Measurements from ENCODE around the gene CERS1.

The CERS1 gene

GRCh38 chr19:18848878-18849661 is 46.9 kb downstream of the CERS1 start:
- Histone ChIP-seq H3K4me1 (ENCODE audit: control insufficient read depth in 5 of 5, insufficient read depth in 5 of 5, low read length in 5 of 5) (peaks cover 35 to 71% (median 62%) of the 10 kb centered on the region in 5 donors), H3K27me3 (ENCODE audit: control insufficient read depth in 5 of 5, insufficient read depth in 4 of 5, low read length in 5 of 5) (no peaks in the 10 kb centered on the region), H3K27ac (ENCODE audit: low read depth, low read length) (peak overlapping the region; percentile 93), H3K4me3 (ENCODE audit: low read depth in 1 of 5, low read length in 5 of 5) (peak overlapping the region in 3 of 5 donors; percentile 23 to 42 (median 26)), H3K9me3 (ENCODE audit: control insufficient read depth in 5 of 5, low read length in 5 of 5) (no peaks in the 10 kb centered on the region), H3K36me3 (ENCODE audit: control insufficient read depth in 5 of 5, insufficient read depth in 5 of 5, low read length in 5 of 5) (peaks cover 0 to 47% (median 46%) of the 10 kb centered on the region in 5 donors), H3K9ac (ENCODE audit: low read length in 5 of 5) (peak overlapping the region; percentile 18 to 75 (median 52))

- Histone ChIP-seq H3K36me3 (ENCODE audit: control insufficient read depth in 5 of 5, insufficient read depth in 5 of 5, low read length in 5 of 5) (peaks cover 0 to 35% (median 33%) of the 10 kb centered on the region in 5 donors), H3K4me1 (ENCODE audit: control insufficient read depth in 5 of 5, insufficient read depth in 5 of 5, low read length in 5 of 5) (peaks cover 35 to 82% (median 67%) of the 10 kb centered on the region in 5 donors), H3K9ac (ENCODE audit: low read length in 5 of 5) (peak overlapping the region in 4 of 5 donors; percentile 28 to 62 (median 54)), H3K27ac (ENCODE audit: low read depth, low read length) (peak overlapping the region; percentile 93), H3K4me3 (ENCODE audit: low read depth in 1 of 5, low read length in 5 of 5) (peak overlapping the region; percentile 23 to 48 (median 28)), H3K27me3 (ENCODE audit: control insufficient read depth in 5 of 5, insufficient read depth in 4 of 5, low read length in 5 of 5) (no peaks in the 10 kb centered on the region), H3K9me3 (ENCODE audit: control insufficient read depth in 5 of 5, low read length in 5 of 5) (no peaks in the 10 kb centered on the region)
These were observed 48.2 kb downstream of the CERS1 start for GRCh38 chr19:18847549-18848463.

- Histone ChIP-seq H3K4me3 (ENCODE audit: low read depth in 1 of 5, low read length in 5 of 5) (no peak overlapping the region), H3K36me3 (ENCODE audit: control insufficient read depth in 5 of 5, insufficient read depth in 5 of 5, low read length in 5 of 5) (peaks cover 0 to 27% (median 26%) of the 10 kb centered on the region in 5 donors), H3K27me3 (ENCODE audit: control insufficient read depth in 5 of 5, insufficient read depth in 4 of 5, low read length in 5 of 5) (no peaks in the 10 kb centered on the region), H3K9ac (ENCODE audit: low read length in 5 of 5) (peak overlapping the region in 3 of 5 donors; percentile 41 to 51 (median 49)), H3K9me3 (ENCODE audit: control insufficient read depth in 5 of 5, low read length in 5 of 5) (no peaks in the 10 kb centered on the region), H3K4me1 (ENCODE audit: control insufficient read depth in 5 of 5, insufficient read depth in 5 of 5, low read length in 5 of 5) (peaks cover 38 to 87% (median 75%) of the 10 kb centered on the region in 5 donors), H3K27ac (ENCODE audit: low read depth, low read length) (peak overlapping the region; percentile 93)
These were observed 49.0 kb downstream of the CERS1 start for GRCh38 chr19:18846862-18847548.

GRCh38 chr19:18845961-18846360 is 50.0 kb downstream of the CERS1 start:
- H3K27me3 ChIP-seq (ENCODE audit: control insufficient read depth in 5 of 5, insufficient read depth in 4 of 5, low read length in 5 of 5): no peaks in the 10 kb centered on the region
- no peak overlapping the region for H3K27ac ChIP-seq (ENCODE audit: low read depth, low read length)
- no peaks in the 10 kb centered on the region for H3K9me3 ChIP-seq (ENCODE audit: control insufficient read depth in 5 of 5, low read length in 5 of 5)
- H3K9ac ChIP-seq (ENCODE audit: low read length in 5 of 5): peak overlapping the region in 2 of 5 donors; percentile 4 to 14
- H3K36me3 ChIP-seq (ENCODE audit: control insufficient read depth in 5 of 5, insufficient read depth in 5 of 5, low read length in 5 of 5): peaks cover 0 to 16% (median 15%) of the 10 kb centered on the region in 5 donors
- H3K4me3 ChIP-seq (ENCODE audit: low read depth in 1 of 5, low read length in 5 of 5): no peak overlapping the region
- H3K4me1 ChIP-seq (ENCODE audit: control insufficient read depth in 5 of 5, insufficient read depth in 5 of 5, low read length in 5 of 5): peaks cover 38 to 89% (median 82%) of the 10 kb centered on the region in 5 donors

GRCh38 chr19:18844806-18845329 is 51.1 kb downstream of the CERS1 start:
- Histone ChIP-seq H3K27ac (ENCODE audit: low read depth, low read length) (no peak overlapping the region), H3K4me1 (ENCODE audit: control insufficient read depth in 5 of 5, insufficient read depth in 5 of 5, low read length in 5 of 5) (peaks cover 32 to 89% (median 82%) of the 10 kb centered on the region in 5 donors), H3K9me3 (ENCODE audit: control insufficient read depth in 5 of 5, low read length in 5 of 5) (no peaks in the 10 kb centered on the region), H3K9ac (ENCODE audit: low read length in 5 of 5) (no peak overlapping the region), H3K4me3 (ENCODE audit: low read depth in 1 of 5, low read length in 5 of 5) (no peak overlapping the region), H3K27me3 (ENCODE audit: control insufficient read depth in 5 of 5, insufficient read depth in 4 of 5, low read length in 5 of 5) (no peaks in the 10 kb centered on the region), H3K36me3 (ENCODE audit: control insufficient read depth in 5 of 5, insufficient read depth in 5 of 5, low read length in 5 of 5) (peaks cover 0 to 8% (median 5%) of the 10 kb centered on the region in 5 donors)

- Histone ChIP-seq H3K9ac (ENCODE audit: low read length in 5 of 5) (no peak overlapping the region), H3K27me3 (ENCODE audit: control insufficient read depth in 5 of 5, insufficient read depth in 4 of 5, low read length in 5 of 5) (no peaks in the 10 kb centered on the region), H3K4me3 (ENCODE audit: low read depth in 1 of 5, low read length in 5 of 5) (no peak overlapping the region), H3K27ac (ENCODE audit: low read depth, low read length) (no peak overlapping the region), H3K36me3 (ENCODE audit: control insufficient read depth in 5 of 5, insufficient read depth in 5 of 5, low read length in 5 of 5) (peaks cover 0 to 8% (median 5%) of the 10 kb centered on the region in 5 donors), H3K4me1 (ENCODE audit: control insufficient read depth in 5 of 5, insufficient read depth in 5 of 5, low read length in 5 of 5) (peaks cover 29 to 88% (median 82%) of the 10 kb centered on the region in 5 donors), H3K9me3 (ENCODE audit: control insufficient read depth in 5 of 5, low read length in 5 of 5) (no peaks in the 10 kb centered on the region)
These were observed 52.0 kb downstream of the CERS1 start for GRCh38 chr19:18843960-18844359.

GRCh38 chr19:18842166-18842565 is 53.8 kb downstream of the CERS1 start:
- H3K9me3 ChIP-seq (ENCODE audit: control insufficient read depth in 5 of 5, low read length in 5 of 5): no peaks in the 10 kb centered on the region
- peak overlapping the region in 2 of 5 donors; percentile 9 to 10 for H3K9ac ChIP-seq (ENCODE audit: low read length in 5 of 5)
- H3K4me3 ChIP-seq (ENCODE audit: low read depth in 1 of 5, low read length in 5 of 5): peak overlapping the region in 1 of 5 donors; percentile 15
- H3K27me3 ChIP-seq (ENCODE audit: control insufficient read depth in 5 of 5, insufficient read depth in 4 of 5, low read length in 5 of 5): no peaks in the 10 kb centered on the region
- H3K27ac ChIP-seq (ENCODE audit: low read depth, low read length): peak overlapping the region; percentile 9
- peaks cover 12 to 77% (median 73%) of the 10 kb centered on the region in 5 donors for H3K4me1 ChIP-seq (ENCODE audit: control insufficient read depth in 5 of 5, insufficient read depth in 5 of 5, low read length in 5 of 5)
- peaks cover 0 to 15% (median 10%) of the 10 kb centered on the region in 5 donors for H3K36me3 ChIP-seq (ENCODE audit: control insufficient read depth in 5 of 5, insufficient read depth in 5 of 5, low read length in 5 of 5)

- H3K9ac ChIP-seq (ENCODE audit: low read length in 5 of 5): peak overlapping the region in 1 of 5 donors; percentile 35
- peaks cover 0 to 16% (median 10%) of the 10 kb centered on the region in 5 donors for H3K36me3 ChIP-seq (ENCODE audit: control insufficient read depth in 5 of 5, insufficient read depth in 5 of 5, low read length in 5 of 5)
- no peak overlapping the region for H3K4me3 ChIP-seq (ENCODE audit: low read depth in 1 of 5, low read length in 5 of 5)
- H3K9me3 ChIP-seq (ENCODE audit: control insufficient read depth in 5 of 5, low read length in 5 of 5): no peaks in the 10 kb centered on the region
- H3K4me1 ChIP-seq (ENCODE audit: control insufficient read depth in 5 of 5, insufficient read depth in 5 of 5, low read length in 5 of 5): peaks cover 8 to 77% (median 67%) of the 10 kb centered on the region in 5 donors
- H3K27me3 ChIP-seq (ENCODE audit: control insufficient read depth in 5 of 5, insufficient read depth in 4 of 5, low read length in 5 of 5): no peaks in the 10 kb centered on the region
- H3K27ac ChIP-seq (ENCODE audit: low read depth, low read length): no peak overlapping the region
These were observed 54.6 kb downstream of the CERS1 start for GRCh38 chr19:18841400-18841799.

All from subcutaneous abdominal adipose tissue (tissue), 5 donors.